Osteoblast (primary cell): ENCODE measurements around the gene NANS. TPM values are rescaled to one million over a fixed set of nuclear protein-coding genes. Genes with fewer than 3 reads are reported as not detected.
"Not testable (repeated sequence)": the region's sequence is repeated elsewhere in the genome, so short reads cannot be mapped to it uniquely, and the experiment has no call there.

Experiments
- DNase-seq: peaks from one replicate; pipeline ENCODE4 v3.0.0; 2011; ENCODE audit warnings: low spot score, mixed read lengths; ENCODE audit not compliant: insufficient read length; ENCODE audit errors: missing footprints
- H2AFZ ChIP-seq: 2 replicates; pipeline ENCODE4 v1.6.0; 2011; ENCODE audit warnings: mild to moderate bottlenecking, low read length
- H3K27ac ChIP-seq: 2 replicates; pipeline ENCODE4 v1.5.1; 2011; ENCODE audit warnings: mild to moderate bottlenecking, low read depth, low read length, moderate library complexity
- H3K27me3 ChIP-seq: 2 replicates; pipeline ENCODE4 v1.6.0; 2012; ENCODE audit warnings: mild to moderate bottlenecking, control low read depth, inconsistent platforms, low read length, moderate library complexity; ENCODE audit not compliant: insufficient read depth
- H3K36me3 ChIP-seq: 2 replicates; pipeline ENCODE4 v1.5.1; 2011; ENCODE audit warnings: mild to moderate bottlenecking, low read length, control low read depth, moderate library complexity; ENCODE audit not compliant: insufficient read depth
- H3K4me1 ChIP-seq: 2 replicates; pipeline ENCODE4 v1.5.1; 2011; ENCODE audit warnings: mild to moderate bottlenecking, low read length, control low read depth, moderate library complexity; ENCODE audit not compliant: insufficient read depth
- H3K4me2 ChIP-seq: 2 replicates; pipeline ENCODE4 v1.6.0; 2011; ENCODE audit warnings: mild to moderate bottlenecking, low read length; ENCODE audit not compliant: insufficient read depth
- H3K4me3 ChIP-seq: fragments of 200-600 bp; sonication (generic); 3 replicates; pipeline ENCODE4 v1.5.1; 2012; ENCODE audit warnings: mild to moderate bottlenecking, low read length, inconsistent platforms; ENCODE audit not compliant: insufficient read depth
- H3K79me2 ChIP-seq: 2 replicates; pipeline ENCODE4 v1.6.0; 2012; ENCODE audit warnings: mild to moderate bottlenecking, low read length, control low read depth, inconsistent platforms; ENCODE audit not compliant: insufficient read depth
- H3K9me3 ChIP-seq: 2 replicates; pipeline ENCODE4 v1.5.1; 2011; ENCODE audit warnings: low read depth, low read length, control low read depth
- H4K20me1 ChIP-seq: 2 replicates; pipeline ENCODE4 v1.6.0; 2012; ENCODE audit warnings: mild to moderate bottlenecking, low read length, control low read depth; ENCODE audit not compliant: insufficient read depth
- total RNA-seq: library from RNA; depleted of rRNA; stranded (reverse); fragments of >200 nt; gene quantifications from 2 replicates; pipeline ENCODE4 v1.2.3, GENCODE V29; 2012
- TF ChIP-seq, protein P1 (sequence below): IDR thresholded peaks from 2 replicates; pipeline ENCODE4 v1.5.1; 2011; ENCODE audit warnings: mild to moderate bottlenecking, low read depth, low read length, moderate library complexity; ENCODE audit errors: extremely low read depth

Gene NANS
- total RNA-seq, 1 donor, result 56.1 TPM

GRCh38 chr9:98109052-98109451 is 52.5 kb downstream of the NANS start:
- no peak overlapping the region for H3K4me2 ChIP-seq
- no peak for DNase-seq
- TF ChIP-seq, protein P1, sequence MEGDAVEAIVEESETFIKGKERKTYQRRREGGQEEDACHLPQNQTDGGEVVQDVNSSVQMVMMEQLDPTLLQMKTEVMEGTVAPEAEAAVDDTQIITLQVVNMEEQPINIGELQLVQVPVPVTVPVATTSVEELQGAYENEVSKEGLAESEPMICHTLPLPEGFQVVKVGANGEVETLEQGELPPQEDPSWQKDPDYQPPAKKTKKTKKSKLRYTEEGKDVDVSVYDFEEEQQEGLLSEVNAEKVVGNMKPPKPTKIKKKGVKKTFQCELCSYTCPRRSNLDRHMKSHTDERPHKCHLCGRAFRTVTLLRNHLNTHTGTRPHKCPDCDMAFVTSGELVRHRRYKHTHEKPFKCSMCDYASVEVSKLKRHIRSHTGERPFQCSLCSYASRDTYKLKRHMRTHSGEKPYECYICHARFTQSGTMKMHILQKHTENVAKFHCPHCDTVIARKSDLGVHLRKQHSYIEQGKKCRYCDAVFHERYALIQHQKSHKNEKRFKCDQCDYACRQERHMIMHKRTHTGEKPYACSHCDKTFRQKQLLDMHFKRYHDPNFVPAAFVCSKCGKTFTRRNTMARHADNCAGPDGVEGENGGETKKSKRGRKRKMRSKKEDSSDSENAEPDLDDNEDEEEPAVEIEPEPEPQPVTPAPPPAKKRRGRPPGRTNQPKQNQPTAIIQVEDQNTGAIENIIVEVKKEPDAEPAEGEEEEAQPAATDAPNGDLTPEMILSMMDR, result no peak

DNA sequence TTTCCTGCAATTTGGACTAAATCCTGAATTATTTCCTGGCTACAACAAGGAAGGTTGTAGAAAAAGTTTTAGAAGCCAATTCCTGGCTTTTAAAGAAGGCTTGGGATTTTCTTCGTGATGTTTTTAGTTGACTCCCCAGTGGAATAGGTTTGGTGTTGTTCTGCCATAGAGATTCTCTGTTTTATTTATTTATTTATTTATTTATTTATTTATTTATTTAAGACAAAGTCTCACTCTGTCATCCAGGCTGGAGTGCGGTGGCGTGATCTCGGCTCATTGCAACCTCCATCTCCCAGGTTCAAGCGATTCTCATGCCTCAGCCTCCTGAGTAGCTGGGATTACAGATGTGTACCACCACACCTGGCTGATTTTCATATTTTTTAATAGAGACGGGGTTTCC is 60.6 kb downstream of the NANS start:
- not testable (repeated sequence) for H3K4me1 ChIP-seq, H3K27ac ChIP-seq, H3K4me2 ChIP-seq, DNase-seq, H3K36me3 ChIP-seq, H4K20me1 ChIP-seq, H3K4me3 ChIP-seq, H3K9me3 ChIP-seq, H2AFZ ChIP-seq, H3K27me3 ChIP-seq, H3K79me2 ChIP-seq

More at GRCh38 chr9:98109052-98109451, 52.5 kb downstream of the NANS start:
- Histone ChIP-seq H3K27me3 (no peaks in the 10 kb centered on the region), H3K27ac (no peak overlapping the region), H2AFZ (no peak overlapping the region), H4K20me1 (no peaks in the 10 kb centered on the region), H3K4me1 (no peaks in the 10 kb centered on the region), H3K4me3 (no peak overlapping the region), H3K36me3 (no peaks in the 10 kb centered on the region), H3K79me2 (no peaks in the 10 kb centered on the region), H3K9me3 (no peaks in the 10 kb centered on the region)

DNA sequence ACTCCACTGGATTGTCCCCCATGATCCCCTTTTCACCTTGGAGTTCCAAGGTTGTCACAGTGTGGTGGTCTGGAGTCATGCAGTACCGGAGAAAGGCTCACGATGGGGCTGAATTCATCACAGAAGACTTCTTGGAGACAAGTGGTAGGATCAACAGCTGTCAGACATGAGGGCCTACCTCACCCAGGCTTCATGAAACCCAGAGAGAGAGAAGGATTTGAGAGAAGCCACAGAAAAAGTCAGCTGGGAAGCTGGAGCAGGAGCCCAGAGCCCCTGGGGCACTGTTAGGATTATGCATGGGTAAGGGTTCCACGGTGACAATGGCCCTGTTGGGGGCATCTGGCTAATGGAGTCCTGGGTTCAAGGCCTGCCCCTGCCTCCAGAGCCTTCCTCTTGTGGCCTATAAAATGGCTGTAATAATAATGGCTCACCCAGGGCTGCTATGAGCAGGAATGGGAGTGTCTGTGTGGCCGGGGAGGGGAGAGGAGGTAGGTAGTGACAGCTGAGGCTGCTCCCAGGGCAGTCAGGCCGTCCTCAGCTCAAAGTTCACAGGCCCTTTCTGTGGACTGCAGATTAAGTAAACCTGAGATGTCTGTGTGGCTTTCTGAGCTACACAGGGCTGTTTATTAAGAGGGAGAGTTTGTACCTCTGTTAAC is 61.6 kb downstream of the NANS start:
- Histone ChIP-seq H3K36me3 (no peaks in the 10 kb centered on the region), H3K27ac (no peak overlapping the region), H3K9me3 (no peaks in the 10 kb centered on the region), H3K79me2 (no peaks in the 10 kb centered on the region), H2AFZ (peak overlapping the region; percentile 91), H3K4me3 (peak overlapping the region; percentile 82), H3K4me1 (peaks cover 5% of the 10 kb centered on the region), H4K20me1 (no peaks in the 10 kb centered on the region), H3K27me3 (no peaks in the 10 kb centered on the region), H3K4me2 (peak overlapping the region; percentile 82)
- DNase-seq, result peak; percentile 88
- TF ChIP-seq, protein P1, result no peak

- H3K36me3 ChIP-seq, result no peaks in the 10 kb centered on the region
- H3K27ac ChIP-seq, result no peak within 1 kb of the TSS
- H3K4me1 ChIP-seq, result peaks cover 5% of the 10 kb centered on the region
- H2AFZ ChIP-seq, result peak within 1 kb of the TSS; percentile 91
- H3K27me3 ChIP-seq, result no peaks in the 10 kb centered on the region
- H4K20me1 ChIP-seq, result no peaks in the 10 kb centered on the region
- no peaks in the 10 kb centered on the region for H3K79me2 ChIP-seq
- TF ChIP-seq, protein P1, result no peak
- DNase-seq, result peak; percentile 90
- H3K4me3 ChIP-seq, result peak within 1 kb of the TSS; percentile 82
- H3K9me3 ChIP-seq, result no peaks in the 10 kb centered on the region
- peak within 1 kb of the TSS; percentile 82 for H3K4me2 ChIP-seq
These were observed 62.4 kb downstream of the NANS start, which contains the start of gene TRIM14 for GRCh38 chr9:98118640-98119601. Gene TRIM14 (minus strand): TSS chr9:98119222. CDS start chr9:98119188, 34 bp downstream.
